Measurements from ENCODE around the gene CLSTN1.
"Not testable (repeated sequence)": the region's sequence is repeated elsewhere in the genome, so short reads cannot be mapped to it uniquely, and the experiment has no call there.

The CLSTN1 gene

DNA sequence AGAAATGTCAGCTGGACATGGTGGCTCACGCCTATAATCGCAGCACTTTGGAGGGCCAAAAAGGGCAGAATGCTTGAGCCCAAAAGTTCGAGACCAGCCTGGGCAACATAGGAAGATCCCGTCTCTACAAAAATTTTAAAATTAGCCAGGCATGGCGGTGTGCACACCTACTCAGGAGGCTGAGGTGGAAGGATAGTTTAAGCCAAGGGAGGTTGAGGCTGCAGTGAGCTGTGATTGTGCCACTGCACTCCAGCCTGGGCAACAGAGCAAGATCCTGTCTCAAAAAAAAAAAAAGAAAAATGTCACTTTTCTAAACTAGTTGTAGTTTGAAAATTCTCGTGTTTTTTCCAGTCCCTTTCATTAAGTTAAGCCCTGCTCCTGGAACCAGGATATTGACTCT lies 9.1 kb downstream of the CLSTN1 start:
- no peak for TF ChIP-seq CTCF (IDR thresholded peaks at IDR 0.05; ENCODE audit: low read depth, low read length)
- H3K36me3 ChIP-seq: no peaks in the 10 kb centered on the region
- no peaks in the 10 kb centered on the region for H3K27me3 ChIP-seq
- no peak overlapping the region for H3K4me3 ChIP-seq (ENCODE audit: low read depth, low read length)
- no peak for DNase-seq
- no peaks in the 10 kb centered on the region for H3K9me3 ChIP-seq
- H3K4me1 ChIP-seq: no peaks in the 10 kb centered on the region

- DNase-seq: no peak
- Histone ChIP-seq H3K4me1 (no peaks in the 10 kb centered on the region), H3K4me3 (ENCODE audit: low read depth, low read length) (no peak overlapping the region), H3K9me3 (no peaks in the 10 kb centered on the region), H3K36me3 (no peaks in the 10 kb centered on the region), H3K27me3 (no peaks in the 10 kb centered on the region)
- no peak for TF ChIP-seq CTCF (IDR thresholded peaks at IDR 0.05; ENCODE audit: low read depth, low read length)
Observed at GRCh38 chr1:9811239-9811966, 12.4 kb downstream of the CLSTN1 start.

- no peak for TF ChIP-seq CTCF (IDR thresholded peaks at IDR 0.05; ENCODE audit: low read depth, low read length)
- Histone ChIP-seq H3K9me3 (no peaks in the 10 kb centered on the region), H3K27me3 (no peaks in the 10 kb centered on the region), H3K4me3 (ENCODE audit: low read depth, low read length) (no peak overlapping the region), H3K36me3 (no peaks in the 10 kb centered on the region), H3K4me1 (no peaks in the 10 kb centered on the region)
- DNase-seq: no peak
Observed at GRCh38 chr1:9809100-9809510, 14.7 kb downstream of the CLSTN1 start.

- Histone ChIP-seq H3K27me3 (no peaks in the 10 kb centered on the region), H3K36me3 (no peaks in the 10 kb centered on the region), H3K4me1 (no peaks in the 10 kb centered on the region), H3K9me3 (no peaks in the 10 kb centered on the region), H3K4me3 (ENCODE audit: low read depth, low read length) (no peak overlapping the region)
- DNase-seq: no peak
- no peak for TF ChIP-seq CTCF (IDR thresholded peaks at IDR 0.05; ENCODE audit: low read depth, low read length)
Observed at GRCh38 chr1:9808459-9808858, 15.3 kb downstream of the CLSTN1 start.

GRCh38 chr1:9807541-9807940 lies 16.2 kb downstream of the CLSTN1 start:
- no peak for TF ChIP-seq CTCF (IDR thresholded peaks at IDR 0.05; ENCODE audit: low read depth, low read length)
- no peaks in the 10 kb centered on the region for H3K9me3 ChIP-seq
- no peak overlapping the region for H3K4me3 ChIP-seq (ENCODE audit: low read depth, low read length)
- H3K36me3 ChIP-seq: no peaks in the 10 kb centered on the region
- no peaks in the 10 kb centered on the region for H3K4me1 ChIP-seq
- H3K27me3 ChIP-seq: no peaks in the 10 kb centered on the region
- no peak for DNase-seq

DNA sequence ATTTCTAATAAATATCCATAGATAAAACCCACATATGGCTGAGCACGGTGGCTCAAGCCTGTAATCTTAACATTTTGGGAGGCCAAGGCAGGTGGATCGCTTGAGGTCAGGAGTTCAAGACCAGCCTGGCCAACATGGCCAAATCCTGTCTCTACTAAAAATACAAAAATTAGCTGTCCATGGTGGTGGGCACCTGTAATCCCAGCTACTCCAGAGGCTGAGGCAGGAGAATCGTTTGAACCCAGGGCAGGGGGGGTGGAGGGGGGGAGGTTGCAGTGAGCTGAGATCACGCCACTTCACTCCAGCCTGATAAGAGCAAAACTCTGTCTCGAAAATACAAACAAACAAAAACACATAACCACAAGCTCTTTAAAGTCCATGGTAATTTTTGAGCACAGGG lies 17.8 kb downstream of the CLSTN1 start:
- not testable (repeated sequence) for H3K36me3 ChIP-seq; DNase-seq; H3K4me3 ChIP-seq (ENCODE audit: low read depth, low read length); H3K27me3 ChIP-seq; H3K4me1 ChIP-seq; H3K9me3 ChIP-seq
